HCT116 (cell line): Measurements from ENCODE around the gene MTHFR. TPM values are rescaled to one million over a fixed set of nuclear protein-coding genes. Genes with fewer than 3 reads are reported as not detected.

ENCODE experiments used
- ATAC-seq: fragments of 200-7000 bp; cut with Tn5 transposase; 2 replicates; pipeline ENCODE4 v1.9.1; 2020; ENCODE audit warnings: mild to moderate bottlenecking, moderate library complexity
- BruUV-seq: library from RNA; stranded (reverse); fragments of 400-500 nt; replicated peaks from 2 replicates; lab custom pipeline; 2021; lab: Mats Ljungman, UMichigan
- CTCF ChIA-PET: fragments of 300-600 bp; sonication (Branson Sonifier 250); formaldehyde crosslinking; loops from one replicate; lab custom pipeline; 2021; ENCODE audit warnings: antibody characterized with exemption; lab: Charles Lee
- POLR2A ChIA-PET: fragments of 300-600, 350-600 bp; sonication (Branson Sonifier 250); formaldehyde crosslinking; loops from one replicate; lab custom pipeline; 2021; ENCODE audit warnings: antibody characterized with exemption; lab: Charles Lee
- RAD21 ChIA-PET, 2 experiments: fragments of 300-600 bp; sonication (Branson Sonifier 250); formaldehyde crosslinking; loops; one replicate each; lab custom pipeline; 2023; ENCODE audit warnings: low total read pairs in 2 of 2; ENCODE audit not compliant: uncharacterized antibody in 2 of 2, unreplicated experiment in 2 of 2, low non-redundant PET in 1 of 2; lab: Charles Lee
- DNase-seq: peaks from one replicate; pipeline ENCODE4 v3.0.0-alpha.2; 2010; ENCODE audit warnings: low read depth, low spot score
- H2AFZ ChIP-seq: fragments of 200-600 bp; shearing (Covaris generic), sonication (generic); 2 replicates; pipeline ENCODE4 v1.6.1; 2017; ENCODE audit warnings: low read depth, mixed run types, mixed read lengths, antibody characterized with exemption, low read length; ENCODE audit not compliant: poor library complexity, severe bottlenecking
- H3K27ac ChIP-seq: 2 replicates; pipeline ENCODE4 v1.5.1; 2012; ENCODE audit warnings: low read depth, low read length
- H3K27me3 ChIP-seq: fragments of 200-600 bp; sonication (generic); 2 replicates; pipeline ENCODE4 v1.6.1; 2016; ENCODE audit warnings: mixed run types, low read length, mixed read lengths; ENCODE audit not compliant: insufficient read depth
- H3K36me3 ChIP-seq, 2 experiments: fragments of 200-500 bp in 1 of 2; fragments of 200-600 bp in 1 of 2; sonication (Bioruptor generic) in 1 of 2; sonication (generic) in 1 of 2; 2 replicates each; pipeline versions ENCODE4 v1.5.1 to v1.6.1; 2014 to 2016; ENCODE audit warnings: low read length in 2 of 2, inconsistent platforms in 1 of 2, mixed read lengths in 1 of 2, mixed run types in 1 of 2; ENCODE audit not compliant: insufficient read depth in 2 of 2, control insufficient read depth in 1 of 2
- H3K4me1 ChIP-seq, 2 experiments: fragments of 200-600 bp in 1 of 2; sonication (generic) in 1 of 2; 2 replicates each; pipeline versions ENCODE4 v1.5.1 to v1.6.1; 2012 to 2017; ENCODE audit warnings: low read length in 2 of 2, inconsistent platforms in 1 of 2, mild to moderate bottlenecking in 1 of 2, mixed read lengths in 1 of 2, mixed run types in 1 of 2, moderate library complexity in 1 of 2; ENCODE audit not compliant: insufficient read depth in 2 of 2, control insufficient read depth in 1 of 2
- H3K4me2 ChIP-seq: fragments of 200-600 bp; sonication (generic); 2 replicates; pipeline ENCODE4 v1.6.1; 2017; ENCODE audit warnings: mixed run types, low read length, mixed read lengths
- H3K4me3 ChIP-seq, 2 experiments: fragments of 200-600 bp in 1 of 2; sonication (generic) in 1 of 2; replicated peaks in 1 of 2; 2 replicates each; pipeline ENCODE4 v1.5.1; 2011 to 2016; ENCODE audit warnings: low read length in 2 of 2, control low read depth in 1 of 2, low read depth in 1 of 2, mild to moderate bottlenecking in 1 of 2, mixed read lengths in 1 of 2, mixed run types in 1 of 2
- H3K79me2 ChIP-seq: fragments of 200-600 bp; sonication (generic); 2 replicates; pipeline ENCODE4 v1.6.1; 2017; ENCODE audit warnings: mild to moderate bottlenecking, mixed run types, low read length, moderate library complexity, mixed read lengths; ENCODE audit not compliant: insufficient read depth
- H3K9ac ChIP-seq: fragments of 200-600 bp; sonication (generic); 2 replicates; pipeline ENCODE4 v1.6.1; 2016; ENCODE audit warnings: low read length, mixed read lengths
- H3K9me2 ChIP-seq: fragments of 200-600 bp; sonication (generic), shearing (Covaris generic); 2 replicates; pipeline ENCODE4 v1.6.1; 2017; ENCODE audit warnings: mixed run types, mild to moderate bottlenecking, moderate library complexity; ENCODE audit not compliant: insufficient read depth
- H3K9me3 ChIP-seq, 2 experiments: fragments of 200-500 bp in 1 of 2; fragments of 200-600 bp in 1 of 2; sonication (Bioruptor generic) in 1 of 2; sonication (generic) in 1 of 2; 2 replicates each; pipeline ENCODE4 v1.6.1; 2014 to 2017; ENCODE audit warnings: low read length in 2 of 2, mixed read lengths in 2 of 2, inconsistent platforms in 1 of 2, low read depth in 1 of 2, mild to moderate bottlenecking in 1 of 2, mixed run types in 1 of 2, moderate library complexity in 1 of 2; ENCODE audit not compliant: control insufficient read depth in 1 of 2, insufficient read depth in 1 of 2
- H4K20me1 ChIP-seq: fragments of 200-600 bp; sonication (generic), shearing (Covaris generic); 2 replicates; pipeline ENCODE4 v1.6.1; 2017; ENCODE audit warnings: mixed run types, mild to moderate bottlenecking, moderate library complexity; ENCODE audit not compliant: insufficient read depth
- CEBPB ChIP-seq: IDR thresholded peaks from 2 replicates; pipeline ENCODE4 v1.6.1; 2012; ENCODE audit warnings: low read depth
- EZH2 ChIP-seq: fragments of 200-600 bp; sonication (generic); IDR thresholded peaks from 2 replicates; pipeline ENCODE4 v1.6.1; 2017; ENCODE audit warnings: antibody characterized with exemption, mixed run types
- EZH2phosphoT487 ChIP-seq: fragments of 200-600 bp; IDR thresholded peaks from 2 replicates; pipeline ENCODE4 v1.6.1; 2018; ENCODE audit warnings: antibody characterized with exemption, borderline replicate concordance
- FOSL1 ChIP-seq: IDR thresholded peaks from 2 replicates; pipeline ENCODE4 v1.6.1; 2012; ENCODE audit warnings: low read depth
- POLR2A ChIP-seq: IDR thresholded peaks from 2 replicates; pipeline ENCODE4 v1.7.0; 2011; ENCODE audit warnings: borderline replicate concordance; ENCODE audit not compliant: insufficient read depth, insufficient read length; ENCODE audit errors: extremely low read depth
- POLR2AphosphoS5 ChIP-seq: IDR thresholded peaks from 2 replicates; pipeline ENCODE4 v1.6.1; 2011; ENCODE audit warnings: mild to moderate bottlenecking, low read depth, low read length, moderate library complexity
- TCF7L2 ChIP-seq: IDR thresholded peaks from 2 replicates; pipeline ENCODE4 v1.7.0; 2011; ENCODE audit warnings: borderline replicate concordance, inconsistent platforms; ENCODE audit not compliant: insufficient read depth, insufficient read length; ENCODE audit errors: extremely low read depth
- YY1 ChIP-seq: IDR thresholded peaks from 2 replicates; pipeline ENCODE4 v1.6.1; 2011; ENCODE audit warnings: low read length, low read depth, moderate library complexity, mild to moderate bottlenecking; ENCODE audit not compliant: insufficient replicate concordance; ENCODE audit errors: extremely low read depth
- ZNF274 ChIP-seq: fragments of 200-500 bp; sonication (Bioruptor generic); IDR thresholded peaks from 2 replicates; pipeline ENCODE4 v1.6.1; 2014; ENCODE audit warnings: mild to moderate bottlenecking, low read depth, low read length, inconsistent platforms
- intact Hi-C: fragments of 100-400 bp; cut with micrococcal nuclease; formaldehyde crosslinking; loops from 2 replicates; pipeline ENCODE4 v1.10.0; 2022
- total RNA-seq: library from RNA; stranded (reverse); gene quantifications from one replicate; pipeline ENCODE4 v1.2.1, GENCODE V29; 2021; ENCODE audit not compliant: unreplicated experiment
- TF ChIP-seq, protein P1 (sequence below): IDR thresholded peaks from 2 replicates; pipeline ENCODE4 v1.6.1; 2011; ENCODE audit warnings: mild to moderate bottlenecking, low read length, moderate library complexity; ENCODE audit not compliant: insufficient replicate concordance; ENCODE audit errors: extremely low read depth

MTHFR gene
- total RNA-seq, 1 experiment from 2014 or later = 20.9 TPM

DNA sequence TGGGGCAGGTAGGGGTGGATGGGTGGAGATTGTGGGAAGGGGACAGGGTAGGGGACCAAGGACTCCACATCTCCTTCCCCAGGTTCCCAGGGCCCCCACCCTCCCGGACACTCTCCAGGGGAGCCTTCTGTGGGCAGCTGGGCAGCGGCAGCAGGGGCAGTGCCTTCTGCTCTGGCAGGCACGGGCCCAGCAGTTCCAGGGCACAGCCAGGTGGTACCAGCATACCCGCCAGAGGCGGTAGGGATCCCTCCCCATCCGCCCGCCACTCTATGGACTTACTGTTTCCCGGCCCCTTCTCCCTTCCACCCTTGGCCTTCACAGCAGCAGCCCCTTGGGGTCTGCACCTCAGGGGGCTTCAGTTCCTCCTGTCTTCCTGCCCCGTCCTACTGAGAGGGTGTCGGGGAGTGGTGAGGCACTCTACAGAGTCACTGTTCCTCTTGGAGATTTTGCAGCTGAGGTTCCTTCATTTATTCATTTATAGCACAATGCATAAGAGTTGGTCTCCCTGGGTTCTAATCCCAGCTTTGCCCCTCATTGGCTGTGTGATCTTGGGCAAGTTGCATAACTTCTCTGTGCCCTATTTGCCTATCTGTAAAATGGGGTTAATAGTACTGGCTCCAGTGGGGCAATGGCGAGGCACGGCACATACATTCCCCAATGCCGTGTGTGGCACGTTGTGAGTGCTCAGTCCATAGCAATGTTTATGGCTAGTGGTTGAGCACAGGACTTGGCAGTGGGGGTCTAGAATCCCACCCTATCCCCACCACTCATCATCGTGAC lies 26.7 kb downstream of the MTHFR start:
- Histone ChIP-seq H3K4me3 (no peak overlapping the region), H3K4me2 (no peak overlapping the region), H3K27me3 (no peaks in the 10 kb centered on the region), H3K9me2 (no peaks in the 10 kb centered on the region), H3K9ac (no peak overlapping the region), H3K9me3 (no peaks in the 10 kb centered on the region), H3K4me1 (no peaks in the 10 kb centered on the region), H3K36me3 (no peaks in the 10 kb centered on the region), H4K20me1 (no peaks in the 10 kb centered on the region), H3K27ac (no peak overlapping the region), H3K79me2 (no peaks in the 10 kb centered on the region), H2AFZ (no peak overlapping the region)
- ChIA-PET RAD21 (no interaction called here), POLR2A (no interaction called here), CTCF (no interaction called here)
- intact Hi-C loops = no loop called here
- no peak for ATAC-seq
- BruUV-seq = no TSS peak
- DNase-seq = no peak
- no peak for TF ChIP-seq POLR2A
- TF ChIP-seq FOSL1 = no peak
- TF ChIP-seq ZNF274 = no peak
- TF ChIP-seq YY1 = no peak
- no peak for TF ChIP-seq EZH2phosphoT487
- no peak for TF ChIP-seq EZH2
- TF ChIP-seq CEBPB = no peak
- no peak for TF ChIP-seq TCF7L2
- TF ChIP-seq, protein P1, sequence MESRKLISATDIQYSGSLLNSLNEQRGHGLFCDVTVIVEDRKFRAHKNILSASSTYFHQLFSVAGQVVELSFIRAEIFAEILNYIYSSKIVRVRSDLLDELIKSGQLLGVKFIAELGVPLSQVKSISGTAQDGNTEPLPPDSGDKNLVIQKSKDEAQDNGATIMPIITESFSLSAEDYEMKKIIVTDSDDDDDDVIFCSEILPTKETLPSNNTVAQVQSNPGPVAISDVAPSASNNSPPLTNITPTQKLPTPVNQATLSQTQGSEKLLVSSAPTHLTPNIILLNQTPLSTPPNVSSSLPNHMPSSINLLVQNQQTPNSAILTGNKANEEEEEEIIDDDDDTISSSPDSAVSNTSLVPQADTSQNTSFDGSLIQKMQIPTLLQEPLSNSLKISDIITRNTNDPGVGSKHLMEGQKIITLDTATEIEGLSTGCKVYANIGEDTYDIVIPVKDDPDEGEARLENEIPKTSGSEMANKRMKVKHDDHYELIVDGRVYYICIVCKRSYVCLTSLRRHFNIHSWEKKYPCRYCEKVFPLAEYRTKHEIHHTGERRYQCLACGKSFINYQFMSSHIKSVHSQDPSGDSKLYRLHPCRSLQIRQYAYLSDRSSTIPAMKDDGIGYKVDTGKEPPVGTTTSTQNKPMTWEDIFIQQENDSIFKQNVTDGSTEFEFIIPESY = no peak
- TF ChIP-seq POLR2AphosphoS5 = no peak
